Tibial nerve (tissue), 4 donors: ENCODE results near the gene TOPBP1. TPM values are rescaled to one million over a fixed set of nuclear protein-coding genes. Genes with fewer than 3 reads are reported as not detected.

ENCODE experiments used
- DNase-seq, 2 donors: peaks; one replicate each; pipeline ENCODE4 v3.0.0-alpha.2; 2019; ENCODE audit warnings: low spot score in 2 of 2
- H3K27ac ChIP-seq, 4 donors: fragments of 200-600 bp; sonication (generic) in 3 of 4; one replicate each; pipeline ENCODE4 v1.5.1; 2017 to 2019; ENCODE audit warnings: mild to moderate bottlenecking in 1 of 4
- H3K27me3 ChIP-seq, 2 donors: fragments of 200-600 bp; sonication (generic) in 1 of 2; one replicate each; pipeline versions ENCODE4 v1.5.1 to v1.6.0; 2017 to 2019
- H3K36me3 ChIP-seq, 3 donors: fragments of 200-600 bp; sonication (generic); one replicate each; pipeline ENCODE4 v1.5.1; 2018 to 2019
- H3K4me1 ChIP-seq, 4 donors: fragments of 200-600 bp; sonication (generic) in 3 of 4; one replicate each; pipeline ENCODE4 v1.5.1; 2017 to 2019
- H3K4me3 ChIP-seq, 4 donors: fragments of 200-600 bp; sonication (generic) in 3 of 4; one replicate each; pipeline ENCODE4 v1.5.1; 2017 to 2019; ENCODE audit warnings: mild to moderate bottlenecking in 1 of 4, moderate library complexity in 1 of 4
- H3K9me3 ChIP-seq, 4 donors: fragments of 200-600 bp; sonication (generic) in 3 of 4; one replicate each; pipeline ENCODE4 v1.5.1; 2017 to 2019
- EP300 ChIP-seq, 2 donors: sonication (generic); formaldehyde crosslinking; IDR thresholded peaks; one replicate each; pipeline ENCODE4 v1.6.1; 2017; ENCODE audit warnings: antibody characterized with exemption in 2 of 2, mild to moderate bottlenecking in 1 of 2
- POLR2A ChIP-seq, 2 donors: fragments of 450-650 bp; IDR thresholded peaks; one replicate each; pipeline ENCODE4 v1.6.1; 2017; ENCODE audit warnings: antibody characterized with exemption in 2 of 2, mild to moderate bottlenecking in 2 of 2, moderate library complexity in 2 of 2
- WGBS, 2 donors: methylation state at CpG; one replicate each; pipeline ENCODE4 v1.1.5; 2018; 5-methylcytosine and 5-hydroxymethylcytosine counted together
- total RNA-seq, 4 donors: library from RNA; depleted of rRNA; stranded (reverse); fragments of >200 nt; gene quantifications; one replicate each; pipeline ENCODE4 v1.1.0, GENCODE V29; 2016
- TF ChIP-seq, protein P1 (sequence below), 5 experiments: fragments of 200-600 bp in 3 of 5; fragments of 450-650 bp in 2 of 5; sonication (generic) in 3 of 5; IDR thresholded peaks; one replicate each; pipeline ENCODE4 v1.5.1; 2016 to 2019; ENCODE audit warnings: antibody characterized with exemption in 5 of 5, mild to moderate bottlenecking in 3 of 5, moderate library complexity in 2 of 5

TOPBP1 gene
- total RNA-seq, 4 donors from 2014 or later = 17.0 to 39.3 (median 22.1) TPM

DNA sequence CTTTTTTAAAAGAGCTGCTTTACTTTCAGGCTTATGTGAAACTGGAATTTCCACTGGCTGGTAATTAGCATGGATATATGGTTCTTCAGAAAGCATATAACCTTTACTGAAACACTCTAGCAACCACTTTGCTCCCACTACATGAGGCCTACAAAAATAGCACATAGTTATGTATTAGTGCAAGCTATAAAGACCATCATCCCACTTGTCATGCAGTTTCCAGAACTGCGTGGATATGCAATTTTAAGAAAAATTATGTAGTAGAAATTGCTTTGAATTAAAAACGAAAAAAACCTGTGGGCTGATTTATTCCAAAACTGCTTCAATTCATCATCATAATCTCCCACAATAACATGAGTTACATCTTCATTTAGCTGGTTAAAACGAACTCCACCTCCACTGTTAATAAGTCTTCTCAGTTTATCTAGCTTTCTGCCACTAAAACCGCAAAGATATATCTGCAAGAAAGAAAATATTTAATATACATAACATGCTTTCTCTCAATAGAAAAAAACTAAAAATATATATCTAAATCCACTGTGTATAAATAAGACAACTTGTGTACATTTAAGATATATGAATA lies 12.2 kb downstream of the TOPBP1 start:
- Histone ChIP-seq H3K9me3 (no peaks in the 10 kb centered on the region), H3K4me3 (no peak overlapping the region), H3K36me3 (peaks cover 0 to 88% (median 5%) of the 10 kb centered on the region in 3 donors), H3K27me3 (no peaks in the 10 kb centered on the region), H3K27ac (no peak overlapping the region), H3K4me1 (peaks cover 0 to 2% (median 0%) of the 10 kb centered on the region in 4 donors)
- no peak for DNase-seq
- TF ChIP-seq POLR2A (IDR thresholded peaks at IDR 0.05) (no peak), EP300 (IDR thresholded peaks at IDR 0.05) (no peak)
- TF ChIP-seq, protein P1, sequence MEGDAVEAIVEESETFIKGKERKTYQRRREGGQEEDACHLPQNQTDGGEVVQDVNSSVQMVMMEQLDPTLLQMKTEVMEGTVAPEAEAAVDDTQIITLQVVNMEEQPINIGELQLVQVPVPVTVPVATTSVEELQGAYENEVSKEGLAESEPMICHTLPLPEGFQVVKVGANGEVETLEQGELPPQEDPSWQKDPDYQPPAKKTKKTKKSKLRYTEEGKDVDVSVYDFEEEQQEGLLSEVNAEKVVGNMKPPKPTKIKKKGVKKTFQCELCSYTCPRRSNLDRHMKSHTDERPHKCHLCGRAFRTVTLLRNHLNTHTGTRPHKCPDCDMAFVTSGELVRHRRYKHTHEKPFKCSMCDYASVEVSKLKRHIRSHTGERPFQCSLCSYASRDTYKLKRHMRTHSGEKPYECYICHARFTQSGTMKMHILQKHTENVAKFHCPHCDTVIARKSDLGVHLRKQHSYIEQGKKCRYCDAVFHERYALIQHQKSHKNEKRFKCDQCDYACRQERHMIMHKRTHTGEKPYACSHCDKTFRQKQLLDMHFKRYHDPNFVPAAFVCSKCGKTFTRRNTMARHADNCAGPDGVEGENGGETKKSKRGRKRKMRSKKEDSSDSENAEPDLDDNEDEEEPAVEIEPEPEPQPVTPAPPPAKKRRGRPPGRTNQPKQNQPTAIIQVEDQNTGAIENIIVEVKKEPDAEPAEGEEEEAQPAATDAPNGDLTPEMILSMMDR (IDR thresholded peaks at IDR 0.05) = no peak
- WGBS, 2 donors = 90 to 92% methylated on average over 4 of the region's 4 CpGs

DNA sequence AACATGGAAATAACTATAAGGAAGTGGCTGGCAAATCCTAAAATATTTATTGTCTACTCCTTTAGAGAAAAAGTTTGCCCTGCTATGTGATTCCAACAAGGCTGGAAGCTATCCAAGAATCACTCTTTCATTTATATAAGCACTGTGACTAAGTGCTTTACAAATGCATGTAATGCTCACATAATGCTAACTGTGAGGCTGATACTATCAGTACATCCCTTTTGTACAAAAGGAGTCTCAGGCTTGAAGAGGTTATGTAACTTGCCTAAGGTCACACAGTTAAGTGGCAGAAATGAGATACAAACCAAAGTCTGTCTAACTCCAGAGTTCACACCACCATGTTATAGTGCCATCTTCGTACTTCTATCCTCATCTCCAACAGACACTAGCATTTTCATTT lies 17.0 kb downstream of the TOPBP1 start:
- Histone ChIP-seq H3K27me3 (no peaks in the 10 kb centered on the region), H3K36me3 (peaks cover 0 to 94% (median 0%) of the 10 kb centered on the region in 3 donors)
- TF ChIP-seq, protein P1 (IDR thresholded peaks at IDR 0.05) = no peak
- TF ChIP-seq POLR2A (IDR thresholded peaks at IDR 0.05) (no peak), EP300 (IDR thresholded peaks at IDR 0.05) (no peak)

DNA sequence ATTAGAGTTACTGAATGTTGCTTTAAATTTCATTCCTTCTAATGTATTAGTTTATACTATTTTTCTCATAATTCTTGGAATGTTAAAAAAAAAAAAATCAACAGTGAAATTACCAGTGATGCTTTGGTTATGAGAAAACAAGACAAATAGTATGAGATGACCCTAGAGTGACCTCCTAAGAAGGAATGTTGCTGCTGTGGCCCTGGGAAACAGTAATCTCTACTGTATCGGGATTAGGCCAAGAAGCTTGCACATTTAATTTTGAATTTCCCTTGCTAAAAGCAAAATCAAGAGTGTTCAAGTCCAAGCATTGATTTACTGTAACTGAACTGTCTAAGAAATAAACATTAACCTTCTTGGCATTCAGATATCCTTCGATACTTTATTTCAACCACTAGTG lies 18.1 kb downstream of the TOPBP1 start:
- no peak for TF ChIP-seq POLR2A (IDR thresholded peaks at IDR 0.05)
- TF ChIP-seq, protein P1 (IDR thresholded peaks at IDR 0.05) = no peak
- TF ChIP-seq EP300 (IDR thresholded peaks at IDR 0.05) = no peak
- peaks cover 0 to 94% (median 0%) of the 10 kb centered on the region in 3 donors for H3K36me3 ChIP-seq
- no peaks in the 10 kb centered on the region for H3K9me3 ChIP-seq
- H3K4me1 ChIP-seq = peaks cover 0 to 2% (median 0%) of the 10 kb centered on the region in 4 donors
- H3K4me3 ChIP-seq = no peak overlapping the region
- WGBS, 2 donors = 42 to 44% methylated on average over 2 of the region's 2 CpGs
- DNase-seq = no peak
- no peak overlapping the region for H3K27ac ChIP-seq
- H3K27me3 ChIP-seq = no peaks in the 10 kb centered on the region

More for the DNA sequence above, 17.0 kb downstream of the TOPBP1 start:
- WGBS, 2 donors = 84 to 87% methylated on average over 1 of the region's 1 CpG
- Histone ChIP-seq H3K4me3 (no peak overlapping the region), H3K9me3 (no peaks in the 10 kb centered on the region), H3K27ac (no peak overlapping the region), H3K4me1 (peaks cover 0 to 2% (median 0%) of the 10 kb centered on the region in 4 donors)
- no peak for DNase-seq

DNA sequence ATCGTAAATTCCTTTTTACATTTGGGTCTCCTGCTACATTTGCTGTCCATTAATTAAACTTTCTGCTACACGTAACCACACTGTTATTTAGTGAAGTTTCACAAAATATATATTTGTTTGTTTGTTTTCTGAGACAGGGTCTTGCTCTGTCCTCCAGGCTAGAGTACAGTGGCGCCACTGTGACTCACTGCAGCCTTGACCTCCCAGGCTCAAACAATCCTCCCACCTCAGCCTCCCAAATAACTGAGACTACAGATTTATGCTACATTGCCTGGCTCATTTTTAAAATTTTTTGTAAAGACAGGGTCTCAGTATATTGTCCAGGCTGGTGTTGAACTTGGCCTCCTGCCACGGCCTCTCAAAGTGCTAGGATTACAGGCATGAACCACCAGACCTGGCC lies 20.5 kb downstream of the TOPBP1 start:
- Histone ChIP-seq H3K27ac (no peak overlapping the region), H3K9me3 (no peaks in the 10 kb centered on the region), H3K27me3 (no peaks in the 10 kb centered on the region), H3K4me1 (peaks cover 0 to 2% (median 0%) of the 10 kb centered on the region in 4 donors), H3K4me3 (no peak overlapping the region), H3K36me3 (peaks cover 0 to 93% (median 3%) of the 10 kb centered on the region in 3 donors)
- no peak for DNase-seq
- TF ChIP-seq, protein P1 (IDR thresholded peaks at IDR 0.05) = no peak
- TF ChIP-seq EP300 (IDR thresholded peaks at IDR 0.05) (no peak), POLR2A (IDR thresholded peaks at IDR 0.05) (no peak)
- 83% methylated on average over 4 of the region's 4 CpGs for WGBS, 2 donors

DNA sequence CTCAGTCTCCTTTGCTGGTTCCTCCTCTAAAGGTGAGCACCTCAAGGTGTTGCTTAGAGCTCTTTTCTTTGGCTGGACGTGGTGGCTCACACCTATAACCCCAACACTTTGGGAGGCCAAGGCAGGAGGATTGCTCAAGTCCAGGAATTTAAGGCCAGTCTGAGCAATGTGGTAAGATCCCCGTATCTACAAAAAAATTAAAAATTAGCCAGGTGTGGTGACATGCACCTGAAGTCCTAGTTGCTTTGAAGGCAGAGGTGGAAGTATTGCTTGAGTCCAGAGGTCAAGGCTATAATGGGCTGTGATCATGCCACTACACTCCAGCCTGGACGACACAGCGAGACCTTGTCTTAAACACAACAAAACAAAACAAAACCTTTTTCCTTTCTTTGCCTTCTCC lies 28.3 kb downstream of the TOPBP1 start:
- DNase-seq = no peak
- 95 to 96% methylated on average over 4 of the region's 4 CpGs for WGBS, 2 donors
- peaks cover 0 to 86% (median 3%) of the 10 kb centered on the region in 3 donors for H3K36me3 ChIP-seq

More for the DNA sequence above, 28.3 kb downstream of the TOPBP1 start:
- no peak for TF ChIP-seq EP300 (IDR thresholded peaks at IDR 0.05)
- TF ChIP-seq, protein P1 (IDR thresholded peaks at IDR 0.05) = no peak
- no peak for TF ChIP-seq POLR2A (IDR thresholded peaks at IDR 0.05)
- H3K27ac ChIP-seq = no peak overlapping the region
- H3K4me3 ChIP-seq = no peak overlapping the region
- H3K4me1 ChIP-seq = no peaks in the 10 kb centered on the region
- no peaks in the 10 kb centered on the region for H3K27me3 ChIP-seq
- H3K9me3 ChIP-seq = no peaks in the 10 kb centered on the region
